SK-N-SH (cell line): Measurements from ENCODE around the gene DEXI. TPM values are rescaled to one million over a fixed set of nuclear protein-coding genes. Genes with fewer than 3 reads are reported as not detected.

Source experiments
- CTCF ChIA-PET: fragments of 300-600, 350-600 bp; formaldehyde crosslinking; extraction: SDS; loops from one replicate; lab custom pipeline; 2021; lab: Yijun Ruan, JAX
- POLR2A ChIA-PET: fragments of 350-600 bp; sonication (Branson Sonifier 250); formaldehyde crosslinking; extraction: SDS; loops from one replicate; lab custom pipeline; 2020; ENCODE audit warnings: antibody characterized with exemption, inconsistent platforms; lab: Yijun Ruan, JAX
- DNase-seq: peaks from one replicate; pipeline ENCODE4 v3.0.0; 2012
- H2AFZ ChIP-seq: fragments of 200-600 bp; sonication (generic); 2 replicates; pipeline ENCODE4 v1.8.1; 2016; ENCODE audit warnings: antibody characterized with exemption, mild to moderate bottlenecking, low read depth
- H3F3A ChIP-seq: fragments of 200-600 bp; sonication (generic); replicated peaks from 2 replicates; pipeline ENCODE3; 2016; ENCODE audit warnings: antibody characterized with exemption, mild to moderate bottlenecking; ENCODE audit not compliant: insufficient read depth
- H3K27ac ChIP-seq, 2 experiments: fragments of 200-500 bp in 1 of 2; fragments of 200-600 bp in 1 of 2; sonication (Bioruptor generic) in 1 of 2; sonication (generic), shearing (Covaris generic) in 1 of 2; 2 replicates each; pipeline versions ENCODE4 v1.5.1 to v1.6.1; 2014 to 2016; ENCODE audit warnings: low read depth in 2 of 2, inconsistent platforms in 1 of 2, low read length in 1 of 2, mild to moderate bottlenecking in 1 of 2, mixed read lengths in 1 of 2
- H3K27me3 ChIP-seq: fragments of 200-600 bp; sonication (generic), shearing (Covaris generic); 2 replicates; pipeline ENCODE4 v1.6.1; 2016; ENCODE audit warnings: mixed run types; ENCODE audit not compliant: insufficient read depth
- H3K36me3 ChIP-seq, 2 experiments: fragments of 200-500 bp in 1 of 2; fragments of 200-600 bp in 1 of 2; sonication (Bioruptor generic) in 1 of 2; sonication (generic) in 1 of 2; replicated peaks in 1 of 2; 2 replicates each; pipeline versions ENCODE3 to v1.5.1; 2014 to 2016; ENCODE audit warnings: low read length in 1 of 2, mild to moderate bottlenecking in 1 of 2; ENCODE audit not compliant: insufficient read depth in 2 of 2, control insufficient read depth in 1 of 2
- H3K4me1 ChIP-seq, 2 experiments: fragments of 200-500 bp in 1 of 2; fragments of 200-600 bp in 1 of 2; sonication (Bioruptor generic) in 1 of 2; sonication (generic), shearing (Covaris generic) in 1 of 2; 2 replicates each; pipeline versions ENCODE4 v1.5.1 to v1.6.1; 2014 to 2016; ENCODE audit warnings: low read depth in 1 of 2, low read length in 1 of 2, mixed run types in 1 of 2; ENCODE audit not compliant: insufficient read depth in 2 of 2, control insufficient read depth in 1 of 2
- H3K4me2 ChIP-seq: fragments of 200-600 bp; sonication (generic), shearing (Covaris generic); 2 replicates; pipeline ENCODE4 v1.6.1; 2017; ENCODE audit warnings: mixed run types
- H3K4me3 ChIP-seq, 2 experiments: fragments of 200-500 bp in 1 of 2; fragments of 200-600 bp in 1 of 2; sonication (Bioruptor generic) in 1 of 2; sonication (generic), shearing (Covaris generic) in 1 of 2; 2 replicates each; pipeline versions ENCODE4 v1.5.1 to v1.8.1; 2014 to 2016; ENCODE audit warnings: low read depth in 2 of 2, inconsistent platforms in 1 of 2, low read length in 1 of 2, mild to moderate bottlenecking in 1 of 2, mixed read lengths in 1 of 2, moderate library complexity in 1 of 2
- H3K79me2 ChIP-seq: fragments of 200-600 bp; sonication (generic); 2 replicates; pipeline ENCODE4 v1.8.1; 2017; ENCODE audit warnings: mild to moderate bottlenecking; ENCODE audit not compliant: insufficient read depth
- H3K9ac ChIP-seq: fragments of 200-600 bp; sonication (generic); 2 replicates; pipeline ENCODE4 v1.6.1; 2017; ENCODE audit warnings: mixed run types
- H3K9me2 ChIP-seq: fragments of 200-600 bp; sonication (generic); 2 replicates; pipeline ENCODE4 v1.6.1; 2017; ENCODE audit warnings: mixed run types
- H3K9me3 ChIP-seq: fragments of 200-600 bp; sonication (generic); 2 replicates; pipeline ENCODE4 v1.6.1; 2017; ENCODE audit warnings: mixed run types, mild to moderate bottlenecking, moderate library complexity
- H4K20me1 ChIP-seq: fragments of 200-600 bp; sonication (generic); 2 replicates; pipeline ENCODE4 v1.6.1; 2017; ENCODE audit warnings: mild to moderate bottlenecking, mixed run types; ENCODE audit not compliant: insufficient read depth
- EZH2phosphoT487 ChIP-seq: fragments of 200-600 bp; sonication (generic); IDR thresholded peaks from 2 replicates; pipeline ENCODE4 v1.6.1; 2017; ENCODE audit warnings: low read depth, mixed run types, mild to moderate bottlenecking, antibody characterized with exemption, moderate library complexity, borderline replicate concordance
- FOSL2 ChIP-seq: IDR thresholded peaks from 2 replicates; pipeline ENCODE4 v1.4.0; 2012; ENCODE audit warnings: low read depth, mild to moderate bottlenecking, moderate library complexity, borderline replicate concordance
- FOXM1 ChIP-seq: IDR thresholded peaks from 2 replicates; pipeline ENCODE4 v1.4.0; 2012; ENCODE audit warnings: low read depth, mild to moderate bottlenecking
- GATA2 ChIP-seq: sonication (generic); formaldehyde crosslinking; IDR thresholded peaks from 2 replicates; pipeline ENCODE4 v1.5.0; 2020; ENCODE audit warnings: mild to moderate bottlenecking, missing genetic modification reagents
- JUND ChIP-seq: IDR thresholded peaks from 2 replicates; pipeline ENCODE4 v1.4.0; 2012
- MXI1 ChIP-seq: IDR thresholded peaks from 2 replicates; pipeline ENCODE4 v1.6.1; 2012; ENCODE audit warnings: mild to moderate bottlenecking, low read depth, low read length, improper control_type of control experiment
- POLR2AphosphoS5 ChIP-seq: IDR thresholded peaks from 2 replicates; pipeline ENCODE4 v1.6.1; 2012; ENCODE audit warnings: low read depth, low read length
- RAD21 ChIP-seq: IDR thresholded peaks from 2 replicates; pipeline ENCODE4 v1.6.1; 2012; ENCODE audit warnings: mild to moderate bottlenecking, low read length
- RCOR1 ChIP-seq: fragments of 150-350 bp; IDR thresholded peaks from 2 replicates; pipeline ENCODE4 v1.6.1; 2017; ENCODE audit warnings: antibody characterized with exemption, low read length
- RFX5 ChIP-seq: IDR thresholded peaks from 2 replicates; pipeline ENCODE4 v1.6.1; 2012; ENCODE audit warnings: mild to moderate bottlenecking, improper control_type of control experiment, low read length
- RXRA ChIP-seq: IDR thresholded peaks from 2 replicates; pipeline ENCODE4 v1.4.0; 2012; ENCODE audit warnings: low read depth, mild to moderate bottlenecking, borderline replicate concordance
- SIN3A ChIP-seq: IDR thresholded peaks from 2 replicates; pipeline ENCODE4 v1.6.1; 2012; ENCODE audit warnings: low read depth, mild to moderate bottlenecking, low read length, moderate library complexity, borderline replicate concordance
- SMC3 ChIP-seq: IDR thresholded peaks from 2 replicates; pipeline ENCODE4 v1.6.1; 2012; ENCODE audit warnings: low read depth, low read length, improper control_type of control experiment
- TAF1 ChIP-seq: IDR thresholded peaks from 2 replicates; pipeline ENCODE4 v1.6.1; 2012; ENCODE audit warnings: low read depth, mild to moderate bottlenecking, low read length, moderate library complexity, borderline replicate concordance
- TCF12 ChIP-seq: IDR thresholded peaks from 2 replicates; pipeline ENCODE4 v1.4.0; 2012
- WGBS: methylation state at CpG from one replicate; pipeline ENCODE4 v1.1.6; 2017; ENCODE audit warnings: low lambda C conversion rate; 5-methylcytosine and 5-hydroxymethylcytosine counted together
- polyA plus RNA-seq, 3 experiments: library from polyadenylated mRNA; depleted of rRNA; stranded (reverse); fragments of >200 nt; gene quantifications; 2 replicates each; pipeline ENCODE4 v1.2.3, GENCODE V29; 2012
- TF ChIP-seq, protein P1 (sequence below): fragments of 150-350 bp; IDR thresholded peaks from 2 replicates; pipeline ENCODE4 v1.6.1; 2017; ENCODE audit warnings: antibody characterized with exemption, low read length, low read depth, borderline replicate concordance
- TF ChIP-seq, protein P2 (sequence below): fragments of 200-600 bp; sonication (generic); IDR thresholded peaks from 2 replicates; pipeline ENCODE4 v1.6.1; 2017; ENCODE audit warnings: antibody characterized with exemption, mild to moderate bottlenecking, moderate library complexity
- TF ChIP-seq, protein P3 (sequence below): IDR thresholded peaks from 2 replicates; pipeline ENCODE4; 2012
- TF ChIP-seq, protein P4 (sequence below): IDR thresholded peaks from 2 replicates; pipeline ENCODE4 v1.4.0; 2012; ENCODE audit warnings: low read depth, borderline replicate concordance

DEXI gene
- polyA plus RNA-seq, 1 of the 3 experiments (the other 2 are of a cell fraction) = 55.5 TPM

DNA sequence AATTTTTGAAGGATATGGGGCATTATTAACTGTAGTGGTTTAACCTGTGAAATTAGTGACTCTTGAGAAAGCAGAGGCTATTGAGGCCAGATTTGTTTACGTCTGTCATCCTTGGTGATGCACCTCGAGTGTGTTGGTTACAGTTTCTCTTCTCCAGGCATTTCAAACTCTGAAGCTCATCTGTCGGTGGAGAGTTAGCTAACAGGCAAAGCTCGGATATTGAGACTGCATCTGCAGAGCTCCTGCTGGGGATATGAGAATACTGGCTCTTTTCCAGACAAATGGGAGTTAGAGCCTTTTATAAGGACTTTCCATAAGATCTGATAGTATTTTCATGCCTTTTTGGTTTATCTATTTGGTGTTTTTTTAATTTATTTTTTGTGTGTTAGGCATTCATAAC lies 8.8 kb upstream of the DEXI start:
- peaks cover 60% of the 10 kb centered on the region; the same call in 1 of the 2 replicates for H3K79me2 ChIP-seq
- H3K4me2 ChIP-seq = no peak overlapping the region
- CTCF ChIA-PET = interaction anchor here (0.8 to 12.0 kb wide), 8 partner anchors 10 to 445 kb away, joined by 3 to 199 read pairs (median 4); partner anchors contain the start of gene SOCS1
- 59% methylated on average over 4 of the region's 4 CpGs for WGBS
- H3K9ac ChIP-seq = no peak overlapping the region
- peaks cover 3% of the 10 kb centered on the region for H3F3A ChIP-seq
- no peak overlapping the region for H3K4me3 ChIP-seq
- peaks cover 5% of the 10 kb centered on the region; the same call in 1 of the 2 replicates for H4K20me1 ChIP-seq
- no peak for DNase-seq
- H2AFZ ChIP-seq = no peak overlapping the region
- TF ChIP-seq EZH2phosphoT487 (no peak), TAF1 (no peak), SMC3 (no peak), FOSL2 (no peak), RFX5 (no peak), TCF12 (no peak), FOXM1 (no peak), POLR2AphosphoS5 (no peak), GATA2 (CRISPR knock-in tag) (no peak)
- TF ChIP-seq, protein P1, sequence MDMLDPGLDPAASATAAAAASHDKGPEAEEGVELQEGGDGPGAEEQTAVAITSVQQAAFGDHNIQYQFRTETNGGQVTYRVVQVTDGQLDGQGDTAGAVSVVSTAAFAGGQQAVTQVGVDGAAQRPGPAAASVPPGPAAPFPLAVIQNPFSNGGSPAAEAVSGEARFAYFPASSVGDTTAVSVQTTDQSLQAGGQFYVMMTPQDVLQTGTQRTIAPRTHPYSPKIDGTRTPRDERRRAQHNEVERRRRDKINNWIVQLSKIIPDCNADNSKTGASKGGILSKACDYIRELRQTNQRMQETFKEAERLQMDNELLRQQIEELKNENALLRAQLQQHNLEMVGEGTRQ = no peak
- TF ChIP-seq, protein P2, sequence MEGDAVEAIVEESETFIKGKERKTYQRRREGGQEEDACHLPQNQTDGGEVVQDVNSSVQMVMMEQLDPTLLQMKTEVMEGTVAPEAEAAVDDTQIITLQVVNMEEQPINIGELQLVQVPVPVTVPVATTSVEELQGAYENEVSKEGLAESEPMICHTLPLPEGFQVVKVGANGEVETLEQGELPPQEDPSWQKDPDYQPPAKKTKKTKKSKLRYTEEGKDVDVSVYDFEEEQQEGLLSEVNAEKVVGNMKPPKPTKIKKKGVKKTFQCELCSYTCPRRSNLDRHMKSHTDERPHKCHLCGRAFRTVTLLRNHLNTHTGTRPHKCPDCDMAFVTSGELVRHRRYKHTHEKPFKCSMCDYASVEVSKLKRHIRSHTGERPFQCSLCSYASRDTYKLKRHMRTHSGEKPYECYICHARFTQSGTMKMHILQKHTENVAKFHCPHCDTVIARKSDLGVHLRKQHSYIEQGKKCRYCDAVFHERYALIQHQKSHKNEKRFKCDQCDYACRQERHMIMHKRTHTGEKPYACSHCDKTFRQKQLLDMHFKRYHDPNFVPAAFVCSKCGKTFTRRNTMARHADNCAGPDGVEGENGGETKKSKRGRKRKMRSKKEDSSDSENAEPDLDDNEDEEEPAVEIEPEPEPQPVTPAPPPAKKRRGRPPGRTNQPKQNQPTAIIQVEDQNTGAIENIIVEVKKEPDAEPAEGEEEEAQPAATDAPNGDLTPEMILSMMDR = no peak
- TF ChIP-seq, protein P3, sequence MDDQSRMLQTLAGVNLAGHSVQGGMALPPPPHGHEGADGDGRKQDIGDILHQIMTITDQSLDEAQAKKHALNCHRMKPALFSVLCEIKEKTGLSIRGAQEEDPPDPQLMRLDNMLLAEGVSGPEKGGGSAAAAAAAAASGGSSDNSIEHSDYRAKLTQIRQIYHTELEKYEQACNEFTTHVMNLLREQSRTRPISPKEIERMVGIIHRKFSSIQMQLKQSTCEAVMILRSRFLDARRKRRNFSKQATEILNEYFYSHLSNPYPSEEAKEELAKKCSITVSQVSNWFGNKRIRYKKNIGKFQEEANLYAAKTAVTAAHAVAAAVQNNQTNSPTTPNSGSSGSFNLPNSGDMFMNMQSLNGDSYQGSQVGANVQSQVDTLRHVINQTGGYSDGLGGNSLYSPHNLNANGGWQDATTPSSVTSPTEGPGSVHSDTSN = no peak
- POLR2A ChIA-PET = interaction anchor here (0.8 kb wide), 1 partner anchor 237 kb away, joined by 3 read pairs; no protein-coding TSS in a partner anchor
- H3K9me3 ChIP-seq = no peaks in the 10 kb centered on the region
- H3K36me3 ChIP-seq = no peaks in the 10 kb centered on the region
- H3K9me2 ChIP-seq = no peaks in the 10 kb centered on the region
- H3K4me1 ChIP-seq = peaks cover 22 to 54% of the 10 kb centered on the region in 2 experiments
- no peaks in the 10 kb centered on the region for H3K27me3 ChIP-seq
- H3K27ac ChIP-seq = peak overlapping the region in 1 of 2 experiments; percentile 67; a peak in 2 of 4 replicates

DNA sequence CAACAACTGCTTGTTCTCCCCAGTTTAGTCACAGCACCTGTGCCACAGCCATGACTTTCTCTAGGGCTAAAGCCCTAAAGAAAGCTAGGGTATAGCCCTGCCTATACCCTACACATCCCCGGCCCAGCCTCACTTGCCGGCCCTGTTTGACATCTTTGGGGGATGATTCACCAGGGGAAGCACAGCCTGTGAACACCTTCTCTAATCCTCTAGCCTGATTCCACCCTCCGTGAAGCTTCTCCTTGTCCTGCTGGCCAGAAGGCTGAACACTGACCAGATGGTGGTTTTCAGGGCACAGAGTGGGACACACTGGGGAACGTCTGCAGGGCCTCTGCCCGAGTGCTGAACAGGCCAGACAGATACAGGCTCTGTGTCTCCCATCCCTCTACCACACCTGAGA lies 8.1 kb upstream of the DEXI start:
- POLR2A ChIA-PET = interaction anchor here (0.6 to 0.8 kb wide), 3 partner anchors 205 to 310 kb away, joined by 3 to 4 read pairs (median 3); no protein-coding TSS in a partner anchor
- CTCF ChIA-PET = interaction anchor here (0.8 to 12.0 kb wide), 8 partner anchors 10 to 446 kb away, joined by 3 to 199 read pairs (median 4); partner anchors contain the start of gene SOCS1
- Histone ChIP-seq H3F3A (peaks cover 3% of the 10 kb centered on the region), H3K4me1 (peaks cover 22 to 60% of the 10 kb centered on the region in 2 experiments), H3K27ac (peak overlapping the region in 1 of 2 experiments; percentile 51; a peak in 1 of 4 replicates), H3K4me2 (no peak overlapping the region), H3K9me3 (no peaks in the 10 kb centered on the region), H4K20me1 (peaks cover 7% of the 10 kb centered on the region), H3K27me3 (no peaks in the 10 kb centered on the region), H3K9me2 (no peaks in the 10 kb centered on the region), H3K36me3 (no peaks in the 10 kb centered on the region), H3K79me2 (peaks cover 63% of the 10 kb centered on the region), H3K4me3 (no peak overlapping the region), H3K9ac (no peak overlapping the region), H2AFZ (no peak overlapping the region)
- no peak for DNase-seq
- 45% methylated on average over 5 of the region's 5 CpGs for WGBS
- TF ChIP-seq, protein P1 = no peak
- TF ChIP-seq, protein P2 = no peak
- TF ChIP-seq TCF12 (no peak), RFX5 (no peak), RAD21 (no peak), JUND (no peak), FOSL2 (no peak), MXI1 (no peak), FOXM1 (no peak), SIN3A (no peak), RCOR1 (no peak), RXRA (no peak)
- TF ChIP-seq, protein P4, sequence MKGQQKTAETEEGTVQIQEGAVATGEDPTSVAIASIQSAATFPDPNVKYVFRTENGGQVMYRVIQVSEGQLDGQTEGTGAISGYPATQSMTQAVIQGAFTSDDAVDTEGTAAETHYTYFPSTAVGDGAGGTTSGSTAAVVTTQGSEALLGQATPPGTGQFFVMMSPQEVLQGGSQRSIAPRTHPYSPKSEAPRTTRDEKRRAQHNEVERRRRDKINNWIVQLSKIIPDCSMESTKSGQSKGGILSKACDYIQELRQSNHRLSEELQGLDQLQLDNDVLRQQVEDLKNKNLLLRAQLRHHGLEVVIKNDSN = no peak
